Raji (cell line): ENCODE results near the gene TMEM106B.

ENCODE experiments used
- POLR2A ChIP-seq: IDR thresholded peaks from 2 replicates; pipeline ENCODE4 v1.6.1; 2011; ENCODE audit warnings: low read depth, low read length, control low read depth; ENCODE audit not compliant: insufficient read depth

Gene TMEM106B

GRCh38 chr7:12258074-12258473 is 47.0 kb downstream of the TMEM106B start:
- no peak for TF ChIP-seq POLR2A

- no peak for TF ChIP-seq POLR2A
Observed at GRCh38 chr7:12267542-12267941, 56.4 kb downstream of the TMEM106B start.

DNA sequence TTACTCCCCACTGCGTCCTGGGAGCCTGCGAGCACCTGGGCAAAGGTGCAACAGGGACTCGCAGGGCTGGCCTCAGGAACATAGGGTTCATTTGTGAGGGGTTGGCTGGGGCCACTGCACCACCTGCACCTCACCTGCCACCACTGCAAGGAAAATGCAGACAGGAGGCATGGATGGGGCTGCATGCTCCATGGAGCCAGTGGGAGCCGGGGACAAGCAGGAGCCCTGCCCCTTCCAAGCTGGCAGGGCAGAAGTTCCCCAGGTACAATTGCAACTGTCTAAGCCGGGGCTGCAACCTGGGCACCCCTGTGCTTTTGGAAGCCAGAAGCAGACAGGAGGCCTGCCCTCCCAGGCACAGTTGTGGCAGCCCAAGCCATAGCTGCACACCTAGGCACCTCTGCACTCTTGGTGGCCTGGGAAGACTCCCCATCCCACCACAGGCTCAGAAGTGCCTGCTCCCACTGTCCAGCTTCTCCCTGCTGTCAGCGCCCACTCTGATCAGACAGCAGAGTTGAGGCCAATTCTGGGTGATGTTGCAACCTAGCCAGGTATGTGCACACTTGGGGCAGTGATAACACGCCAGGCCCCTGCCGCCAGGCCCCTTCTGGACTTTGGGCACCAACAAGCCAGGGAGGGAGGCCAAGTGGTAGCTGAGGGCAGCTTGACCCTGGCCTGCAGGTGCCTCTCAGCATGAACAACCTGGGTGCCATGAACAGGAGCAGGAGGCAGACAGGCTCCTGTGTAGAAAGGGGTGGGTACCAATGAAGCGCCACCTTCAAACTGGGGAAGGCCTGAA is 58.2 kb downstream of the TMEM106B start:
- no peak for TF ChIP-seq POLR2A

DNA sequence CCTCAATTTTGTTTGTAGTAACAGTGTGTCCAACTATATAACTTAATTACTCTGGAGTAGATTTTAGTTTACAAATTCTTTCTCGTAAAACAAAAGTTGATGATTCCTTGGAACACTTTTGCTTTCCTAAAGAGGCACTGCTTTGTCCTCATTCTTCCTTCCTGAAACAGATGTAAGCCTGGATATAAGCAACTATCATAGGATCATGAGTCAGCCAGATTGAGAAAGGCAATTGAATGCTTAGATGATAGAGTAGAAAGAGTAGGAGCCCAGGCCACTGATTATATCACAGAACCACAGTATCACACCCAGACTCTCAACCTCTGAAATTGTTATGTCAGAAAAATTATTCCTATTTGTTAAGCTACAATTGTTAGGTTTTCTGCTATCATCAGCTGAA is 69.9 kb downstream of the TMEM106B start:
- TF ChIP-seq POLR2A: no peak

DNA sequence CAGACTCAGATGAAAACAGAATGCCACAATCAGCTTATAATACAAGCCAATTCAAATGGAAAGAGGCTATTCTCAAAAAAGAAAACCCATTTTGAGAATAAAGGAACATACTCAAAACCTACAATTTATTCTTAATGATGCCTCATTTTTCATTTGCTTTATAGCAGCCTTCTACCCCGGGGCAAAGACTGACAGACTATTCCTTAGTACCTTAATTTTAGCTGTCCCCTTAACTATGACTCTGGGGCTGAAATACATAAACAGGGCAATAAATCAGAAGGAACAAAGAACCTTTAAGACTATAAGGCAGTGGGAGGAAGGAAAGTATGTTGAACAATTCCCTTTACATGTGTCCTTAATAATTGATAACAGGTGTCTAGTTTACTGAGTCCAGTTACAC is 76.8 kb downstream of the TMEM106B start:
- TF ChIP-seq POLR2A: no peak

- no peak for TF ChIP-seq POLR2A
Observed at GRCh38 chr7:12289996-12290395, 78.9 kb downstream of the TMEM106B start.

- TF ChIP-seq POLR2A: no peak
Observed at GRCh38 chr7:12290761-12291160, 79.7 kb downstream of the TMEM106B start.

GRCh38 chr7:12291870-12292269 is 80.8 kb downstream of the TMEM106B start:
- no peak for TF ChIP-seq POLR2A
